ENCODE results near the gene MRPL49.

MRPL49 gene

GRCh38 chr11:65103476-65103875 lies 18.6 kb upstream of the MRPL49 start:
- no peak for DNase-seq

DNA sequence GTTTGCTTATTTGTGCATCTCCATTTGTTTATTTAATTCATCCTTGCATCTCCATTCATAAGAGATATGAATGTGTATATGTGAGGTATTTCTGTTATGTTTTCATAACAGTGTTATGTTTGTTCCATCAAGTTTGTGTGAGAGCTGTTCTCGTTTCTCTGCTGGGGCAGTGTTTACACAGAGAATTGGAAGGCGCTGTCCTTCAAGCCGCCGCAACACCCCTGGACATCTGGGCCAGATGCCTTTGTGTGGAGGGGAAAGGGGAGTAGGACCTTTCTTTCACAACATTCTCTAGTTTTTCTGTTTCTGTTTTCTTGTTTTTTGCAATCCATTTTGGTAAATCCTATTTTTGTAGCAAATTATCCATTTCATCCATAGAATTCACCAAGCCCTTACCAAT lies 17.5 kb upstream of the MRPL49 start:
- DNase-seq: no peak

DNA sequence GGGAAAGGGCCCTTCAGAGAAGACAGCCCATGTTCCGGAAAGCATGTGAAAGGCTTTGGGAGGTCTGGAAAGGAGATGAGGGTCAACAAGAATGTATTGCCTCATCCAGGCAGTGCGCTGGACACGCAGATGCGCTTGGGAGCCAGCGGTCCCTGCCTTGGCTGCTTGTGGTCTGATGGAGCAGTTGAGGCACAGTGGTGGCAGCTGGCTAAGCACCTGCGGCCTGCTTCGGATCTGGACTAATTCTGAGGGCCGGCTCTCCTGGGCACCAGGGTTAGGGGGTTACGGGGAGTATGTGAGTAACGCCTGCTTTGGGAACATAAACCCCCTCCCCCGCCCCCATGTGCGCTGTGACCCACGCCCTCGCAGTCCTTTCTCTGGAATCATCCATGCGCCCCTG lies 15.0 kb upstream of the MRPL49 start:
- DNase-seq: no peak

- DNase-seq: no peak
These were observed 14.2 kb upstream of the MRPL49 start for GRCh38 chr11:65107751-65108468.

DNA sequence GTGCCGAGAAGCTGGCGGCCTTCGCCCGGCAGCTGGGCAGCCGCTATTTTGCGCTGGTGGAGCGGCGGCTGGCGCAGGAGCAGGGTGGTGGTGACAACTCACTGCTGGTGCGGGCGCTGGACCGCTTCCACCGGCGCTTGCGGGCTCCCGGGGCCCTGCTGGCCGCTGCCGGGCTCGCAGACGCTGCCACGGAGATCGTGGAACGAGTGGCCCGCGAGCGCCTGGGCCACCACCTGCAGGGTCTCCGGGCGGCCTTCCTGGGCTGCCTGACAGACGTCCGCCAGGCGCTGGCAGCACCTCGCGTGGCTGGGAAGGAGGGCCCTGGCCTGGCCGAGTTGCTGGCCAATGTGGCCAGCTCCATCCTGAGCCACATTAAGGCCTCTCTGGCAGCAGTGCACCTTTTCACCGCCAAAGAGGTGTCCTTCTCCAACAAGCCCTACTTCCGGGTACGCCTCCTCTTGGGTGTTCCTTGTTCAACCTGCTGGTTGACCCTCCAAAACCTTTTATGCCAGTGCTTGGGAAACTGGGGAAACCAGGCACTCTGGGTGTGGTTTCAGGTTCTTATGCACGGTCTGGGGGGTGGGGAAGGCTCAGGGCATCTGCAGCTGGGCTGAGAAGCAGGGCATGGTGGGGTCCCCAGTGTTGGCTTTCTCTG lies 13.5 kb upstream of the MRPL49 start:
- no peak for DNase-seq

DNA sequence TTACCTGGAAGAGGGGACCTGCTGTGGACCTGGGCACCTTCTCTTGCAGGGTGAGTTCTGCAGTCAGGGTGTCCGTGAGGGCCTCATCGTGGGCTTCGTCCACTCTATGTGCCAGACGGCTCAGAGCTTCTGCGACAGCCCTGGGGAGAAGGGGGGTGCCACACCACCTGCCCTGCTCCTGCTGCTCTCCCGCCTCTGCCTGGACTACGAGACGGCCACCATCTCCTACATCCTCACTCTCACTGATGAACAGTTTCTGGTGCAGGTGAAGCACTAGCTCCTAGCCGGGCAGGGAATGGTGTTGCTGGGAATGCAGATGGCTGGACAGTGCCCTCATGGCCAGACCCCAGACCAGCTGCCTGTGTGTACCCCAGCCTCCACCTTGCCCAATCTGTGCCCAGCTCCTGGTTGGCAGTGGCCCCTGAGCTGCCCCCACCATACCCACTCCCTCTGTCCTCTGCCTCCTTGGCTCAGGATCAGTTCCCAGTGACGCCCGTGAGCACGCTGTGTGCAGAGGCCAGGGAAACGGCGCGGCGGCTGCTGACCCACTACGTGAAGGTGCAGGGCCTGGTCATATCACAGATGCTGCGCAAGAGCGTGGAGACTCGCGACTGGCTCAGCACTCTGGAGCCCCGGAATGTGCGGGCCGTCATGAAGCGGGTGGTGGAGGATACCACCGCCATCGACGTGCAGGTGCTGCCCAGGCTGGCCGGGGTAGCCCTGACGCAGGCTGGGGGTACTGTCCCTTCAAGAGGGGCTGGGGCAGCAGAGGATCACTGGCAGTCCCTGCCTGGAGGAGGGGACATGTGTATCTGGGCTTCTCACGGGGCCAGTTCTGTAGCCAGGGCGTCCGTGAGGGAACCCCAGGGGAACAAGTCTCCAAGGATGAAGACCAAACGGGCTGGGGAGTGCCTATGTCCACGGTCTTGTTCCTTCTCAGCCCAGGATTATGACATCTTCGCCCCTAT lies 12.6 kb upstream of the MRPL49 start:
- no peak for DNase-seq

GRCh38 chr11:65110354-65110861 lies 11.7 kb upstream of the MRPL49 start:
- peak; percentile 40 for DNase-seq

DNA sequence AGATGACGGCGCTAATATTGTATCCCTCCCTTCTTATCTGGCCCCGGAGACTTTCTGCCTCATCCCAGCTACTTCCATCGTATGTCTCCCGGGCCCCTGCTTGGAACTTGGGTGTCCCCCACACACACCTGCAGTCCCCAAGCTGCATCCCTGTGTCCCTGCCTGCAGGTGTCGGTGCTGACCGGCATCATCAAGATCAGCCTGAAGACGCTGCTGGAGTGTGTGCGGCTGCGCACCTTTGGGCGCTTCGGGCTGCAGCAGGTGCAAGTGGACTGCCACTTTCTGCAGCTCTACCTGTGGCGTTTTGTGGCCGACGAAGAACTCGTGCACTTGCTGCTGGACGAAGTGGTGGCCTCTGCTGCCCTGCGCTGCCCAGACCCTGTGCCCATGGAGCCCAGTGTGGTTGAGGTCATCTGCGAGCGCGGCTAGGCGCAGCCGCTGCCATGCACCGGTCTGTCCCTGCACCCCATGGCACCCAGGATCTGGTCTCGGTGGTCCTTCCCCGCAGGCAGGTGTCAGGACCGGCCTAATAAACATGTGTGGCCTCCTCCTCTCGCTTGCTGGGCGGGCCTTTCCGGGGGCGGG lies 10.9 kb upstream of the MRPL49 start:
- no peak for DNase-seq

DNA sequence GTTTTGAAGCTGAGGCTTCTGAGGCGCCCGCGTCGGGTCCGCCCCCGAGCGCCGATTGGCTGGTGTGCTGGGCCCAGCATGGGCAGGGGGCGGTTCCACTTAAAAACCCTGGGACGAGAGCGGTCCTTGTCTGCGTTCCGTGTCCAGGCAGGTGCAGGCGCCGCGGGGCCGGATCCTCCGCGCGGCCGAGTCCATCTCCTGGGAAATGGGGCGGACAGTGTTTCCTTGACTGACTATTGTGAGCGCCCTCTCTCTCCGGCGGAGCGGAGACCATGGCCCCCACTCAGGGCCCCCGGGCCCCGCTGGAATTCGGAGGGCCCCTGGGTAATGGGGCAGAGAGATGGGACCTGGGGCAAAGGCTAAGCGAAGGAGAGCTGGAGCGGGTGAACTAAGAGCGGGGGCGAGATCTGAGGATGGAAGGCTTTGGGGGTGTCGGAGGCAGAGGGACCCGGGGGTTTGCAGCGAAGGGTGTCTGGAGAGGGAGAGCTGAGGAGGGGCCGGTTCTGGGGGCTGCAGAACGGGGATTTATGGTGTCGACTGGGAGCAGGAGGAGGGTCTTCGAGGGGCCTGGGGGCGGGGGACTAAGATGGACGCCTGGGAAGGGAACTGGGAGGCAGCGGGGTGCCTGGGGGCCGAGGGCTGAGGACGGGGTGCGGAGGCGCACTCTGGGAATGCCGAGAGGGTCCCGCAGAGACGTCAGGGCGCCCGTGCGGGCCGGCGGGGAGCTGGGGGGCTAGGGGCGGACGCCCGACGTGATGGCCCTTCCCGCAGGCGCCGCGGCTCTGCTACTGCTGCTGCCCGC lies 10.2 kb upstream of the MRPL49 start, which contains the start of gene TM7SF2:
Gene TM7SF2 (plus strand): TSS at position 129 of the 802 bp plus-strand sequence. CDS start 144 bp downstream, at position 273.
- DNase-seq: peak; percentile 95

DNA sequence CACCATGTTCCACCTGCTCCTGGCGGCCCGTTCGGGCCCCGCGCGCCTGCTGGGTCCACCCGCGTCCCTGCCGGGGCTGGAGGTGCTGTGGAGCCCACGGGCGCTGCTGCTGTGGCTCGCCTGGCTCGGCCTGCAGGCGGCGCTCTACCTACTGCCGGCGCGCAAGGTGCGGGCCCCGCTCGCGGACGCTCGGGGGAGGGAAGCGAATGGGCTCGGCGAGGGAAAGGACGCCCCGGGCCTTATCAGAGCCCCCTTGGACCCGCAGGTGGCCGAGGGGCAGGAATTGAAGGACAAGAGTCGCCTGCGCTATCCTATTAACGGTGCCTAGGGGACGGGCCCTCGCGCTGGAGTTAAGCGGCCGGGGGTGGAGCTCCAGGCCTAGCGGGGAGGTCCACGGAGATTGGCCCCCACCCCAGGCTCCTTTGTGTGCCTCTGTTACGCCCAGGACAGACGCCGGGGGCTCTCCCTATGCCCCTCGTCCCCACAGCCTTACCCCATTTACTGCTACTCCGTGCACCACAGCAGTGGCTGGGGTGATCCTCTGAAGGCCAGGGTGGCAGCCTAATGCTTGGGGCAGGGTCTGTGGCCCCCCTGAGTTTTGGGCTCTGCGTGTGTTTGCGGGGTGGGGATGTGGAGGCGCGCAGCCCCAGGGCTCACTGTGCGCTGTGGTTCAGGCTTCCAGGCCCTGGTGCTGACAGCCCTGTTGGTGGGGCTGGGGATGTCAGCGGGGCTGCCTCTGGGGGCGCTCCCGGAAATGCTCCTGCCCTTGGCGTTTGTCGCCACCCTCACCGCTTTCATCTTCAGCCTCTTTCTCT lies 9.4 kb upstream of the MRPL49 start:
- peak; percentile 38 for DNase-seq

DNA sequence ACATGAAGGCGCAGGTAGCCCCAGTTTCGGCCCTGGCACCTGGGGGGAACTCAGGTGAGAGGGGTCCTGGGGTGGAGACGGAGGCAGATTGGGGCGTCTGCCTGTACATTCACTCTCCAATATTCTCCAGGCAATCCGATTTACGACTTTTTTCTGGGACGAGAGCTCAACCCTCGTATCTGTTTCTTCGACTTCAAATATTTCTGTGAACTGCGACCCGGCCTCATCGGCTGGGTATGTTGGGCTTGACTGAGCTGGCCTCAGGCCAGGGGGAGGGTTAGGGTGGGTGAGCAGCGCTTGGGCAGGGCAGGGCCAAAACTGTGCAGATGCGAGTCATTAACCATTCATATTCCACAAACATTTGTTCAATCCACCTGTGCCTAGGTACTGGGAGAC lies 8.8 kb upstream of the MRPL49 start:
- DNase-seq: peak; percentile 38

DNA sequence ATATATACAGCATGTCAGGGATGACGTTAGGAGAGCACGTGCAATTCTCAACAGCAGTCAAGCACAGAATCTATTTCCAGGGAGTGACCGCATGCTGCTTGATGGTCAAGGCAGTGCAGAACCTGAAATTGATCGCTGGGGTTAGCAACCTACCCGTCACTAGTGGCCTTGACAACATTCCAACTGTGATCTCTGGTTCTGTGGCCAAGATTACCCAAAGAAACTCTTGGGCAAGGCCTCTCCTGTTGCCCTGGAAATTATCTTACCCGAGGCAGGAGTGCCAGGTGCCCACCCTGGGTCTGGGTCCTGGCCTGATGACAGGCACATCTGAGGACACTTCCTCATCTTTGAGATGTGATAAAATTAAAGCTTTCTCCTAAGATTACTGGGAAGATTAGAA lies 8.3 kb upstream of the MRPL49 start:
- DNase-seq: no peak

DNA sequence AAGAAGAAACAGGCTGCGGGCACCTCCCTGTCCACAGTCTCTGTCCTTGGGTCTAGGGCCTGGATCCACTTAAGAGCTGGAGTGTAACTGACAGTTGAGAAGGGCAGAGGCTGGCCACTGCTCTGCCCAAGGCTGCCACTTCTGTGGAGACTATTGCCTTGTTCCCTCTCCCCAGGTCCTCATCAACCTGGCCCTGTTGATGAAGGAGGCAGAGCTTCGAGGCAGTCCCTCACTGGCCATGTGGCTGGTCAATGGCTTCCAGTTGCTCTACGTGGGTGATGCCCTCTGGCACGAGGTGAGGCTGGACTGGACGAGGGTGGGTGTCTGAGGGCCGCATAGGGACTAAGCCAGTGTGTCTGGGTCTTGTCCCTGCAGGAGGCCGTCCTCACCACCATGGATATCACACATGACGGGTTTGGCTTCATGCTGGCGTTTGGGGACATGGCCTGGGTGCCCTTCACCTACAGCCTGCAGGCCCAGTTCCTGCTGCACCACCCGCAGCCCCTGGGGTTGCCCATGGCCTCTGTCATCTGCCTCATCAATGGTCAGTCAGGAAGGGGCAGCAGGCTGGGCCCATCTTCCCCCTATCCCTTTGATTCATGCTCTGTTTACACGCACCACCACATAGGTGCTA lies 7.5 kb upstream of the MRPL49 start:
- DNase-seq: no peak

DNA sequence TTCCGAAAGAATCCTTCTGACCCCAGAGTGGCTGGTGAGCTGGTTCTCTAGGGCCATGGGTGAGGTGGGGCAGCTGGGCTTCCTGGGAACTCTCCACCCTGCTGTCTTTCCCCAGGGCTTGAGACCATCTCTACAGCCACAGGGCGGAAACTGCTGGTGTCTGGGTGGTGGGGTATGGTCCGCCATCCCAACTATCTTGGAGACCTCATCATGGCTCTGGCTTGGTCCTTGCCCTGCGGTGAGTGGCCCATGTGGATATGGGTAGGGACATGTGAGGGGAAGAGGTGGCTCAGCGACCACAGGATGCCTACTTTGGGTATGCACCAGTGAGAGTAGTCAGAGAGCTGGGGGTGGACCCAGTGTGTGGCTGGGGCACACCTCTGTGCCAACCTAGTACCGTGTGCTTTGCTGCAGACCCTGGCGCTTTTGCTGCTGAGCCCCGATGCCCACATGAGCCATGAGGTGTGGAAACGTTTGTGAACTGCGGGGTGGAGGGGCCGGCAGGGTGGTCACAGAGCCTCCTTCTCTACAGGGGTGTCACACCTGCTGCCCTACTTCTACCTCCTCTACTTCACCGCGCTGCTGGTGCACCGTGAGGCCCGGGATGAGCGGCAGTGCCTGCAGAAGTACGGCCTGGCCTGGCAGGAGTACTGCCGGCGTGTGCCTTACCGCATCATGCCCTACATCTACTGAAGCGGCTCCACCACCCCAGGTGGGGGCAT lies 6.6 kb upstream of the MRPL49 start:
- DNase-seq: no peak

DNA sequence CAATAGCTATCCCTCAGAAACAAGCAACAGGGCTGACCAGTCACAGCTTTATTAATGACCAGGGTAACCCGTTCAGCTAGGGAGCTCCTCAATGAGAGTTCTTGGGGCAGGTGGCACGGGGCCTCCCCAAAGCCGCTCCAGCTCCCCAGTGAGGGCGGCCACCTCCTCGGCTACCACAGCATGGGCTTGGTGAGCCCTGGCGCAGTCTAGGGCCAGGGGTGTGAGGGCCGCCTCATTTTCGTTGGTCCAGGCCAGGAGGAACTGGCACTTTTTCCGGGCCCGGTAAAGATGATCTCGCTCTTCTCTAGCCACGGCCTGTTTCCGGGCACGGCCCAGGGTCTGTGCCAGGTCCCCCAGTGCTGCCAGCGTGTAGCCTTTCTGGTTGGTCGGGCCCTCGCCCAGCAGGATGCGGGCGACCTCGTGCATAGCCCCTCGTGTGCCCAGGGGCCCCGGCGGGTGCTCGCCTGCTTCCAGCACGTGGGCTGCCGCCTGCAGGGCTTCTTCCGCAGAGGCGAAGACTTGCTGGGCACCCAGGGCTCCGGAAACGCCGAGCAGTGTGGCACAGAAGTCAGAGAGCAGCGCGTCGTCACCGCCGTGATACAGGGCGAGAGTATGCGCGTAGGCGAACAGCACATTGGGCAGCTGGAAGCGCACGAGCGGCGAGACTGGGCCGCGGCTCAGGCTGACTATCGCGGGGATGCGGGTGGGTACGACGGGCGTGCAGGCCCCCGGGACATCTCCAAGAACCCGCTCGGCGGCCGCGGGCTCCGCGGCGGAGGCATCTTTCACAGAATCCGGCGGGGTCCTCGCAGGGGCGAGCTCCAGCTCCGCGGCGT lies 5.5 kb upstream of the MRPL49 start:
- DNase-seq: peak; percentile 29

- peak; percentile 99 for DNase-seq
These were observed 4.7 kb upstream of the MRPL49 start, which contains the start of gene ZNHIT2 for GRCh38 chr11:65117206-65118096. TSS of gene ZNHIT2 (minus strand) at chr11:65117701. CDS start at chr11:65117653, 48 bp downstream.

DNA sequence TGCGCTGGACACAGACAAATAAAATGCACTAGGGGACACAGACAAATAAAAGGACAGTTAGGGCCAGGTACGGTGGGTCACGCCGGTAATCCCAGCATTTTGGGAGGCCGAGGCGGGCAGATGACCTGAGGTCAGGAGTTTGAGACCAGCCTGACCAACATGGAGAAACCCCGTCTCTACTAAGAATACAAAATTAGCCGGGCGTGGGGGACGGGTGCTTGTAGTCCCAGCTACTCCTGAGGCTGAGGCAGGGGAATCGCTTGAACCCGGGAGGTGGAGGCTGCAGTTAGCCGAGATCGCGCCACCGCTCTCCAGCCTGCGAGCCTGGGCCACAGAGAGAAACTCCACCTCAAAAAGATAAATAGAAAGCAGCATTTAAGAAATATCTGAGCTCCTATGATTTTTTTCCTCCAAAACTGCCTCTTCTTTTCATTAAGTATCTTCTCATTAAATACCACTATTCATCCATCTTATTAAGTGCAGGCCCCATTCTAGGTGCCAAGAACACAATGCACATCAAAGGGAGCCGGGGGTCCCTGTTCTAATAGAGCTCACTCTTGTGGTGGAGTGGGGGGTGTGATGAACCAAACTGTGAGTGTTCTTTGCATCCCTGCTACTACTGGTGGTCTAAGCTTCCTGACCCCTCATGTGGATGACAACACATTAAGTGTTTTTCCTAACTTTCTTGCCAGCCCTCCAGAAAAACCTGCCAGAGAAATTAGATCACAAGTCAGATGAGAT lies 3.9 kb upstream of the MRPL49 start:
- no peak for DNase-seq
